GM12875 (cell line): ENCODE data around the gene THAP9.

Source experiments
- H3K4me3 ChIP-seq: one replicate; pipeline ENCODE4 v1.5.1; 2011; ENCODE audit warnings: low read depth, low read length, control low read depth
- TF ChIP-seq, protein P1 (sequence below): IDR thresholded peaks from 2 replicates; pipeline ENCODE4 v1.5.1; 2011; ENCODE audit warnings: low read depth, mild to moderate bottlenecking, control low read depth, inconsistent platforms, low read length, moderate library complexity, borderline replicate concordance; ENCODE audit not compliant: insufficient read depth

THAP9 gene

DNA sequence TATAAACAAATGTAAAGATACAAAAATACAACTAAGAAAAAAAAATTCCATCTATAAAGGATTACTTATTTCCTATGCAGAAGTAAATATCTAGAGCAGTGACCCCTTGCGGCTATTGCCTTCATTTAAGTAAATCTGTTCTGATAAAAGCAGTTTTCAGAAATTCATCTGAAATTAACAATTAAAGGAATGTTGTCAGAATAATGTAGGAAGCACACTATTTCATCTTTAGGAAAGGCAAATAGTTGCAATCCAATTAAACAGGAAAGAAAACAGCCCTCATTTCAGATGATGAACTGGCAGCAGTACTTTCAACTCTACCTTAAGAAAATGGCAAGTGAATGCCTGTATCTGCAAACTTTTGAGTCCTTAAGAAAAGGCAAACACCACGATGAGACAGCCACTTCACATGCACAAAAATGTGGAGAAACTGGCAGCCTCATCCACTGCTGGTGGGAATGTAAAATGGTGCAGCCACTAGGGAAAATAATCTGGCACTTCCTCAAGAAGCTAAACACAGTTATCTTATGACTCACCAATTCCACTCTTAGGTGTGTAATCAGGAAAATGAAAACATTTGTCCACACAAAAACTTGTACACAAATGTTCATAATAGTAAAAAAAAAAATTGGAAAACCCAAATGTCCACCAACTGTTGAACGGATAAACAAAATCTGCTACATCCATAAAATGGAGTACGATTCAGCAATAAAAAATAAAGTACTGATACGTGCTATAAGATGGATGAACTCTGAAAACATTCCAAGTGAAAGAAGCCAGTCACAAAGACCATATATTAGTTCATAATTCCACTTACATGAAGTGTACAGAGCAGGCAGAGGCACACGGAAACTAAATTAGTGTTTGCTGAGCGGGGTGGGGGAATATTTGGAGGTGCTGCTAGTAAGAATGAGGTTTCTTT, 2.0 kb upstream of the THAP9 start:
- TF ChIP-seq, protein P1, sequence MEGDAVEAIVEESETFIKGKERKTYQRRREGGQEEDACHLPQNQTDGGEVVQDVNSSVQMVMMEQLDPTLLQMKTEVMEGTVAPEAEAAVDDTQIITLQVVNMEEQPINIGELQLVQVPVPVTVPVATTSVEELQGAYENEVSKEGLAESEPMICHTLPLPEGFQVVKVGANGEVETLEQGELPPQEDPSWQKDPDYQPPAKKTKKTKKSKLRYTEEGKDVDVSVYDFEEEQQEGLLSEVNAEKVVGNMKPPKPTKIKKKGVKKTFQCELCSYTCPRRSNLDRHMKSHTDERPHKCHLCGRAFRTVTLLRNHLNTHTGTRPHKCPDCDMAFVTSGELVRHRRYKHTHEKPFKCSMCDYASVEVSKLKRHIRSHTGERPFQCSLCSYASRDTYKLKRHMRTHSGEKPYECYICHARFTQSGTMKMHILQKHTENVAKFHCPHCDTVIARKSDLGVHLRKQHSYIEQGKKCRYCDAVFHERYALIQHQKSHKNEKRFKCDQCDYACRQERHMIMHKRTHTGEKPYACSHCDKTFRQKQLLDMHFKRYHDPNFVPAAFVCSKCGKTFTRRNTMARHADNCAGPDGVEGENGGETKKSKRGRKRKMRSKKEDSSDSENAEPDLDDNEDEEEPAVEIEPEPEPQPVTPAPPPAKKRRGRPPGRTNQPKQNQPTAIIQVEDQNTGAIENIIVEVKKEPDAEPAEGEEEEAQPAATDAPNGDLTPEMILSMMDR, result no peak
- H3K4me3 ChIP-seq, result peak overlapping the region; percentile 76

DNA sequence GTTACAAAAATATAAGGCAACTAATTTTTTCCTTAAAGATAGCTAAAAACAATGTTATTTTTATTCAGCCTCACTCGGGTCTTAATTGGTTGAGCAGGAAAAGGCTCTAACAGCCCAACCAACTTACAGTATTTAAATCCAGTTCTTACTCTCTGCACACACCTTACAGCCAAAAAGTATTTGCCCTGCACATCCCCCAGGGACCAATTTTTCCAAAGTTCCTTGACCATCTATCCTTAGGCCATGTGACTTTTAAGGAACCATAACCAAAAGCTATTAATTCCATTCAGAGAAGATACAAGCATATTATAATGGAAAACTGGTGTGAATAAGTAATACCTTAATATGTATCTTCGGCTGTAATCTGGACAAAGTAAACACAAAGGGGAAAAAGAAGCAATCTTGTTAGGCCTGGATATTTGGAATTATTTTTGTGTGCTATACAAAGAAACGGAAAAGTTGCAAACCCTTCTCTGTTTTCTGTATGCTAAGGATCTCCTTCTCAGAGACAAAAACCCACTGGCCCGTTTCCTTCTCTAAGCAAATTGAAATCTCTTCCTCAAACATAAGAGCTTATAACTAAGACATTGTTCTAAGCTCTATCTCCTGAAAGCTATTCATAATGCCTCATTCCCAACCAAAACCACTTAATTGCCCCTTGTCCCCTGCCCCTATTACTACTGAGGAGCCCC, 1.0 kb upstream of the THAP9 start:
- peak overlapping the region; percentile 76 for H3K4me3 ChIP-seq
- TF ChIP-seq, protein P1, result no peak

DNA sequence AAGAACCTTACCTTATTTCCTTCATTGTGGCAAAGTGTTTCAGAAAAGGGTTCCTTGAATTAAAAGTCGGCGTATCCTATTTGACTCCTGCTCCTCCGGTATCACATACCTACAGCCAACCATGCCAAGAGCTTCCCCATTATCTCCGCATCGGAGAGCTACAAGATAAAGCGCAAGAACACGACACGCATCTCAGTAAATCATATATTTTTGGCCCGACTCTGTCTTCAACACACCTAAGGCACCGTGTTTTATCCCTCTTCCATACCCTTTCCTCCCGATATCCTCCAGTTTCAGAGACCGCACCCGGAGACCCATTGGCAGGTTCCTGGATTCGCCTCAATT, 497 bp upstream of the THAP9 start:
- peak overlapping the region; percentile 76 for H3K4me3 ChIP-seq
- TF ChIP-seq, protein P1, result no peak

DNA sequence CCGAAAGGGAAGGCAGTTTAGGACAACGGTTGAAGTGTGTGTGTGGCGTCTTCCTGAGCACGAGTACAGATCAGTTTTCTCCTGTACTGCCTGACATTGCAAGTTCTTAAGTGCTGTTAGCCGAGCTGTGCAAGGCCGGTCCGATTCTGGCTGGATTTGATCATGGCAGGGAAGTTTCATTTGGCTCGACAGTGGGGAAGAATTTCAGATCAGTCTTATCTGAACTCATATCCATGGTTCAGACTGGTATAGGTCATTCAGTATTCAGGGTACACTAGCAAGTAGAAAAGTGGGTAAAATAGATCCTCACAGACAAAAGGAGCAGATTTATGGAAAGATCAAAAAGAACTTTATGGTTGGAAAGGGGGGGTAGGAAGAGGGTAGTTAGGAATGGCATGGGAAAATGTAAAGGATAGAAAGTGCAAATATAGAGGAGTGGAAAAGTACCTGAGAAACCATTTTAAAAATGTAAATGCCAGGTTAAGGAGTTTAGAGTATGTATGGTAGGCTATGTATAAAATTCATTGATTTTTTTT, 716 bp downstream of the THAP9 start:
- peak overlapping the region; percentile 76 for H3K4me3 ChIP-seq
- TF ChIP-seq, protein P1, result no peak

DNA sequence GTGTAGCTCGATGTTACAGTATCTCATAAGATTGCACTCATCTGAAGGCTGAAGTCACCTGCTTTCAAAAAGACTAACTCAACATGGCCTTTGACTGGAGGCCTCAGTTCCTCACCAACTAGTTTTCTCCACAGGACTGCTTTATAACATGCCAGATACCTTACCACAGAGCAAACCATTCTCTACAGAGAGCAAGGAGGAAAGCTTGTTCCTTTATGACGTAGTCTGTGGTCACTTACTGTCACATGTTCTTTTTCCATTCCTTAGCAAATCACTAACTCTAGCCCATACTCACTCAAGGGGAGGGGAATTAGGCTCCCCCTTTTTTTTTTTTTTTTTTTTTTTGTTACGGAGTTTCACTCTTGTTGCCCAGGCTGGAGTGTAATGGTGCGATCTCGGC, 3.2 kb downstream of the THAP9 start:
- TF ChIP-seq, protein P1, result no peak
- no peak overlapping the region for H3K4me3 ChIP-seq

DNA sequence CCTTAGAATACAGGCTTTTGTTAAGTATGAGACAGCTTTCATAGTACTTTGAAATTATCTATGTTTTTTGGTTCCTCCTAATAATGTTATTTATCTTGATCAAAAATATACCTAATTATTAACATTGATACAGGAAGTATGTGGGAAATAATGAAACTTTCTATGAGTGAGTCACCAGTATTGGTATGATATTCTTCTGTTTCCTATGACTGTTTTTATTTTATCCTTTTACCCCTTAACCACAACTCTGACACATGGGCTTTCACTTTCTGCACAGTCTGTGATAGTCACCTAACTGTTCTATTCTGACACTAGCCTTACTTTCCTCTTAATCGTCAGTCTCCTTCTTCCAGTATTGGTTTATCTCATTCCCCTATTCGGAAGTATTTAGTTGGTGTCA, 4.7 kb downstream of the THAP9 start:
- TF ChIP-seq, protein P1, result no peak
- no peak overlapping the region for H3K4me3 ChIP-seq
